Immature natural killer cell (primary cell): Measurements from ENCODE around the gene PRKCE. TPM values are rescaled to one million over a fixed set of nuclear protein-coding genes. Genes with fewer than 3 reads are reported as not detected.

Experiments
- DNase-seq, 3 donors: peaks; one replicate each; pipeline ENCODE4 v3.0.0; 2022; ENCODE audit warnings: mixed read lengths in 1 of 3
- H3K27ac Mint-ChIP-seq, 6 donors: one replicate each; pipeline ENCODE4 v1.8.0; 2020; ENCODE audit warnings: mixed read lengths in 6 of 6, mild to moderate bottlenecking in 5 of 6, inconsistent platforms in 4 of 6, moderate library complexity in 3 of 6
- H3K27me3 Mint-ChIP-seq, 3 donors: one replicate each; pipeline ENCODE4 v1.8.0; 2020 to 2021; ENCODE audit warnings: low read depth in 3 of 3, mild to moderate bottlenecking in 3 of 3, mixed read lengths in 3 of 3, moderate library complexity in 3 of 3, inconsistent platforms in 1 of 3
- H3K36me3 Mint-ChIP-seq, 3 donors: one replicate each; pipeline ENCODE4 v1.8.0; 2020; ENCODE audit warnings: mixed read lengths in 3 of 3, inconsistent platforms in 2 of 3, mild to moderate bottlenecking in 2 of 3
- H3K4me1 Mint-ChIP-seq, 2 donors: one replicate each; pipeline ENCODE4 v1.8.0; 2020; ENCODE audit warnings: inconsistent platforms in 2 of 2, mild to moderate bottlenecking in 2 of 2, mixed read lengths in 2 of 2, moderate library complexity in 1 of 2
- H3K4me3 Mint-ChIP-seq, 5 donors: one replicate each; pipeline ENCODE4 v1.8.0; 2020; ENCODE audit warnings: mild to moderate bottlenecking in 5 of 5, mixed read lengths in 5 of 5, inconsistent platforms in 3 of 5, moderate library complexity in 3 of 5
- H3K9me3 Mint-ChIP-seq, 6 donors: one replicate each; pipeline ENCODE4 v1.8.0; 2020; ENCODE audit warnings: mild to moderate bottlenecking in 6 of 6, mixed read lengths in 6 of 6, inconsistent platforms in 4 of 6, moderate library complexity in 3 of 6
- polyA plus RNA-seq, 3 donors: library from polyadenylated mRNA; unstranded; fragments of 300-500 nt; fragmentation: Illumina TruSeq; gene quantifications; one replicate each; pipeline ENCODE4 v1.2.3, GENCODE V29; 2021

The PRKCE gene
- polyA plus RNA-seq, 3 donors from 2014 or later, result 1.0 to 3.0 (median 2.5) TPM

- Mint-ChIP-seq H3K9me3 (no peaks in the 10 kb centered on the region), H3K4me3 (peak overlapping the region; percentile 22 to 62 (median 49)), H3K4me1 (peaks cover 0 to 4% of the 10 kb centered on the region in 2 donors), H3K27ac (no peak overlapping the region), H3K27me3 (peaks cover 8 to 10% (median 10%) of the 10 kb centered on the region in 3 donors), H3K36me3 (no peaks in the 10 kb centered on the region)
- peak; percentile 68 to 76 (median 72) for DNase-seq
These were observed 7.6 kb upstream of the PRKCE start for GRCh38 chr2:45643543-45644542.

- Mint-ChIP-seq H3K4me3 (no peak overlapping the region), H3K9me3 (no peaks in the 10 kb centered on the region), H3K27me3 (peaks cover 18 to 22% (median 20%) of the 10 kb centered on the region in 3 donors), H3K4me1 (peaks cover 7 to 19% of the 10 kb centered on the region in 2 donors), H3K36me3 (peaks cover 0 to 4% (median 0%) of the 10 kb centered on the region in 3 donors), H3K27ac (no peak overlapping the region)
- DNase-seq, result no peak
These were observed 5.2 kb upstream of the PRKCE start for GRCh38 chr2:45646289-45646688.

- Mint-ChIP-seq H3K4me1 (peaks cover 13 to 23% of the 10 kb centered on the region in 2 donors), H3K27me3 (peaks cover 18 to 27% (median 24%) of the 10 kb centered on the region in 3 donors), H3K4me3 (no peak overlapping the region), H3K27ac (peak overlapping the region in 1 of 6 donors; percentile 6), H3K9me3 (no peaks in the 10 kb centered on the region), H3K36me3 (peaks cover 0 to 4% (median 0%) of the 10 kb centered on the region in 3 donors)
- no peak for DNase-seq
These were observed 4.1 kb upstream of the PRKCE start for GRCh38 chr2:45647356-45647755.

- Mint-ChIP-seq H3K27ac (peak overlapping the region in 2 of 6 donors; percentile 3 to 39), H3K36me3 (peaks cover 0 to 4% (median 0%) of the 10 kb centered on the region in 3 donors), H3K9me3 (no peaks in the 10 kb centered on the region), H3K4me3 (peak overlapping the region in 1 of 5 donors; percentile 20), H3K4me1 (peaks cover 20 to 30% of the 10 kb centered on the region in 2 donors), H3K27me3 (peaks cover 16 to 31% (median 26%) of the 10 kb centered on the region in 3 donors)
- no peak for DNase-seq
These were observed 3.4 kb upstream of the PRKCE start for GRCh38 chr2:45647986-45648520.

- peaks cover 16 to 29% (median 23%) of the 10 kb centered on the region in 3 donors for H3K27me3 Mint-ChIP-seq
- no peak overlapping the region for H3K27ac Mint-ChIP-seq
- H3K4me1 Mint-ChIP-seq, result peaks cover 22 to 36% of the 10 kb centered on the region in 2 donors
- H3K36me3 Mint-ChIP-seq, result peaks cover 0 to 4% (median 0%) of the 10 kb centered on the region in 3 donors
- peak overlapping the region in 3 of 5 donors; percentile 13 to 38 (median 18) for H3K4me3 Mint-ChIP-seq
- no peaks in the 10 kb centered on the region for H3K9me3 Mint-ChIP-seq
- DNase-seq, result no peak
These were observed 2.8 kb upstream of the PRKCE start for GRCh38 chr2:45648636-45649035.

- H3K9me3 Mint-ChIP-seq, result no peaks in the 10 kb centered on the region
- peaks cover 0 to 4% (median 0%) of the 10 kb centered on the region in 3 donors for H3K36me3 Mint-ChIP-seq
- DNase-seq, result no peak
- H3K4me1 Mint-ChIP-seq, result peaks cover 25 to 40% of the 10 kb centered on the region in 2 donors
- peak overlapping the region; percentile 78 to 90 (median 86) for H3K27ac Mint-ChIP-seq
- H3K4me3 Mint-ChIP-seq, result peak overlapping the region; percentile 93 to 96 (median 95)
- H3K27me3 Mint-ChIP-seq, result peaks cover 13 to 29% (median 22%) of the 10 kb centered on the region in 3 donors
These were observed 2.0 kb upstream of the PRKCE start for GRCh38 chr2:45649462-45649857.

- peaks cover 25 to 40% of the 10 kb centered on the region in 2 donors for H3K4me1 Mint-ChIP-seq
- H3K4me3 Mint-ChIP-seq, result peak overlapping the region; percentile 93 to 96 (median 95)
- DNase-seq, result peak; percentile 49 to 63 (median 53)
- peak overlapping the region; percentile 81 to 94 (median 90) for H3K27ac Mint-ChIP-seq
- H3K27me3 Mint-ChIP-seq, result peaks cover 13 to 29% (median 22%) of the 10 kb centered on the region in 3 donors
- peaks cover 0 to 4% (median 0%) of the 10 kb centered on the region in 3 donors for H3K36me3 Mint-ChIP-seq
- no peaks in the 10 kb centered on the region for H3K9me3 Mint-ChIP-seq
These were observed 1.3 kb upstream of the PRKCE start for GRCh38 chr2:45649858-45650811.

GRCh38 chr2:45650851-45651414 is 542 bp upstream of the PRKCE start:
- H3K4me3 Mint-ChIP-seq, result peak overlapping the region; percentile 93 to 96 (median 95)
- no peaks in the 10 kb centered on the region for H3K9me3 Mint-ChIP-seq
- H3K36me3 Mint-ChIP-seq, result peaks cover 0 to 4% (median 0%) of the 10 kb centered on the region in 3 donors
- peak overlapping the region; percentile 90 to 98 (median 96) for H3K27ac Mint-ChIP-seq
- DNase-seq, result peak; percentile 95 to 97 (median 96)
- H3K4me1 Mint-ChIP-seq, result peaks cover 25 to 40% of the 10 kb centered on the region in 2 donors
- peaks cover 13 to 29% (median 22%) of the 10 kb centered on the region in 3 donors for H3K27me3 Mint-ChIP-seq

GRCh38 chr2:45652090-45653031 is 886 bp downstream of the PRKCE start:
- H3K4me1 Mint-ChIP-seq, result peaks cover 25 to 40% of the 10 kb centered on the region in 2 donors
- H3K27me3 Mint-ChIP-seq, result peaks cover 13 to 29% (median 22%) of the 10 kb centered on the region in 3 donors
- H3K36me3 Mint-ChIP-seq, result peaks cover 0 to 4% (median 0%) of the 10 kb centered on the region in 3 donors
- peak in 2 of 3 donors; percentile 25 to 29 for DNase-seq
- peak overlapping the region; percentile 43 to 90 (median 82) for H3K27ac Mint-ChIP-seq
- peak overlapping the region; percentile 86 to 92 (median 90) for H3K4me3 Mint-ChIP-seq
- no peaks in the 10 kb centered on the region for H3K9me3 Mint-ChIP-seq

GRCh38 chr2:45653122-45653913 is 1.8 kb downstream of the PRKCE start:
- H3K36me3 Mint-ChIP-seq, result peaks cover 0 to 4% (median 0%) of the 10 kb centered on the region in 3 donors
- peaks cover 25 to 40% of the 10 kb centered on the region in 2 donors for H3K4me1 Mint-ChIP-seq
- peaks cover 13 to 27% (median 22%) of the 10 kb centered on the region in 3 donors for H3K27me3 Mint-ChIP-seq
- peak overlapping the region in 3 of 6 donors; percentile 40 to 87 (median 77) for H3K27ac Mint-ChIP-seq
- peak overlapping the region; percentile 86 to 92 (median 90) for H3K4me3 Mint-ChIP-seq
- no peaks in the 10 kb centered on the region for H3K9me3 Mint-ChIP-seq
- no peak for DNase-seq

GRCh38 chr2:45654250-45654649 is 2.8 kb downstream of the PRKCE start:
- no peak for DNase-seq
- Mint-ChIP-seq H3K36me3 (peaks cover 0 to 4% (median 0%) of the 10 kb centered on the region in 3 donors), H3K27me3 (peaks cover 13 to 27% (median 21%) of the 10 kb centered on the region in 3 donors), H3K4me1 (peaks cover 25 to 38% of the 10 kb centered on the region in 2 donors), H3K4me3 (no peak overlapping the region), H3K27ac (no peak overlapping the region), H3K9me3 (no peaks in the 10 kb centered on the region)
